WTC11 (cell line): ENCODE measurements around the gene HLA-DRB5.

Experiments used
- CBFB ChIP-seq: sonication (generic); formaldehyde crosslinking; IDR thresholded peaks from 2 replicates; pipeline ENCODE4 v1.8.1; 2022; ENCODE audit warnings: mild to moderate bottlenecking, low read depth, missing genetic modification reagents
- ETV6 ChIP-seq: sonication (generic); formaldehyde crosslinking; IDR thresholded peaks from 2 replicates; pipeline ENCODE4 v1.8.1; 2022; ENCODE audit warnings: mild to moderate bottlenecking, missing genetic modification reagents
- TEAD4 ChIP-seq: sonication (generic); formaldehyde crosslinking; IDR thresholded peaks from 2 replicates; pipeline ENCODE4 v1.8.0; 2022; ENCODE audit warnings: mild to moderate bottlenecking, missing genetic modification reagents
- TF ChIP-seq, protein P1 (sequence below): sonication (generic); formaldehyde crosslinking; IDR thresholded peaks from 2 replicates; pipeline ENCODE4 v1.8.0; 2022; ENCODE audit warnings: mild to moderate bottlenecking, missing genetic modification reagents
- TF ChIP-seq, protein P2 (sequence below): sonication (generic); formaldehyde crosslinking; IDR thresholded peaks from 2 replicates; pipeline ENCODE4 v1.8.1; 2023; ENCODE audit warnings: mild to moderate bottlenecking, missing genetic modification reagents, moderate library complexity
- TF ChIP-seq, protein P3 (sequence below): fragments of 200-600 bp; IDR thresholded peaks from 2 replicates; pipeline ENCODE4 v1.8.0; 2022; ENCODE audit warnings: antibody characterized with exemption

DNA sequence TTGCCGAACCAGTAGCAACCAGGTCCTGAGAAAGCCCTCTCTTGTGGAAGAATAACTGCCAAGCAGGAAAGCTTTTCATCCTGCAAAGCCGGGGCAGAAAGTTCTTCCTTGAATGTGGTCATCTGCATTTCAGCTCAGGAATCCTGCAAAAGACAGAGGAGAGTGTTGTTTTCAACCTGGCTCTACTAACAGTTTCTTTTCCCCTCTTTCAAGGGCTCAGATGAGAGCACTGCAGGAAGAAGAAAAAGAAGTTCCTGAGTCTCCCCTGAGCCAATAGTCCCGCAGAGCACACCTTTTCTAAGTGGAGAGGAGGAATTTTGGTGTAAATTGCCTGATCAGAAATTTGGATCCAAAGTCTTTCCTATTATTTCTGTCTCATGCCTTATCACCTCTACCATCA lies 48.9 kb upstream of the HLA-DRB5 start:
- TF ChIP-seq, protein P1, sequence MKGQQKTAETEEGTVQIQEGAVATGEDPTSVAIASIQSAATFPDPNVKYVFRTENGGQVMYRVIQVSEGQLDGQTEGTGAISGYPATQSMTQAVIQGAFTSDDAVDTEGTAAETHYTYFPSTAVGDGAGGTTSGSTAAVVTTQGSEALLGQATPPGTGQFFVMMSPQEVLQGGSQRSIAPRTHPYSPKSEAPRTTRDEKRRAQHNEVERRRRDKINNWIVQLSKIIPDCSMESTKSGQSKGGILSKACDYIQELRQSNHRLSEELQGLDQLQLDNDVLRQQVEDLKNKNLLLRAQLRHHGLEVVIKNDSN, result no peak
- TF ChIP-seq, protein P2, sequence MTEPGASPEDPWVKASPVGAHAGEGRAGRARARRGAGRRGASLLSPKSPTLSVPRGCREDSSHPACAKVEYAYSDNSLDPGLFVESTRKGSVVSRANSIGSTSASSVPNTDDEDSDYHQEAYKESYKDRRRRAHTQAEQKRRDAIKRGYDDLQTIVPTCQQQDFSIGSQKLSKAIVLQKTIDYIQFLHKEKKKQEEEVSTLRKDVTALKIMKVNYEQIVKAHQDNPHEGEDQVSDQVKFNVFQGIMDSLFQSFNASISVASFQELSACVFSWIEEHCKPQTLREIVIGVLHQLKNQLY (CRISPR knock-in tag), result no peak
- TF ChIP-seq CBFB (CRISPR knock-in tag) (no peak), TEAD4 (no peak), ETV6 (no peak)
- TF ChIP-seq, protein P3, sequence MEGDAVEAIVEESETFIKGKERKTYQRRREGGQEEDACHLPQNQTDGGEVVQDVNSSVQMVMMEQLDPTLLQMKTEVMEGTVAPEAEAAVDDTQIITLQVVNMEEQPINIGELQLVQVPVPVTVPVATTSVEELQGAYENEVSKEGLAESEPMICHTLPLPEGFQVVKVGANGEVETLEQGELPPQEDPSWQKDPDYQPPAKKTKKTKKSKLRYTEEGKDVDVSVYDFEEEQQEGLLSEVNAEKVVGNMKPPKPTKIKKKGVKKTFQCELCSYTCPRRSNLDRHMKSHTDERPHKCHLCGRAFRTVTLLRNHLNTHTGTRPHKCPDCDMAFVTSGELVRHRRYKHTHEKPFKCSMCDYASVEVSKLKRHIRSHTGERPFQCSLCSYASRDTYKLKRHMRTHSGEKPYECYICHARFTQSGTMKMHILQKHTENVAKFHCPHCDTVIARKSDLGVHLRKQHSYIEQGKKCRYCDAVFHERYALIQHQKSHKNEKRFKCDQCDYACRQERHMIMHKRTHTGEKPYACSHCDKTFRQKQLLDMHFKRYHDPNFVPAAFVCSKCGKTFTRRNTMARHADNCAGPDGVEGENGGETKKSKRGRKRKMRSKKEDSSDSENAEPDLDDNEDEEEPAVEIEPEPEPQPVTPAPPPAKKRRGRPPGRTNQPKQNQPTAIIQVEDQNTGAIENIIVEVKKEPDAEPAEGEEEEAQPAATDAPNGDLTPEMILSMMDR, result no peak
